ENCODE results near the gene S100A9. TPM values are rescaled to one million over a fixed set of nuclear protein-coding genes. Genes with fewer than 3 reads are reported as not detected.

S100A9 gene
- polyA plus RNA-seq, 4 donors: 57.0 to 509 (median 97.5) TPM

- DNase-seq (no peak), FAIRE-seq (no peak)
- no peaks in the 10 kb centered on the region for H3K36me3 ChIP-seq (ENCODE audit: control insufficient read depth in 3 of 3, insufficient read depth in 2 of 3, low read depth in 1 of 3, low read length in 3 of 3)
- no peak overlapping the region for H3K27ac ChIP-seq (ENCODE audit: low read depth in 1 of 3, low read length in 2 of 3)
- no peaks in the 10 kb centered on the region for H3K27me3 ChIP-seq (ENCODE audit: control insufficient read depth in 3 of 3, insufficient read depth in 3 of 3, low read length in 3 of 3)
- H3K4me1 ChIP-seq (ENCODE audit: control insufficient read depth in 3 of 3, insufficient read depth in 2 of 3, low read depth in 1 of 3, low read length in 2 of 3): no peaks in the 10 kb centered on the region
- H3K4me3 ChIP-seq (ENCODE audit: low read depth in 1 of 3, low read length in 3 of 3): no peak overlapping the region
- 56 to 60% (median 60%) methylated on average over 3 of the region's 3 CpGs for WGBS, 3 donors
- H3K9me3 ChIP-seq (ENCODE audit: control insufficient read depth in 2 of 2, insufficient read depth in 1 of 2, low read depth in 1 of 2, low read length in 1 of 2): no peaks in the 10 kb centered on the region
Observed at GRCh38 chr1:153392258-153392657, 34.6 kb downstream of the S100A9 start.

DNA sequence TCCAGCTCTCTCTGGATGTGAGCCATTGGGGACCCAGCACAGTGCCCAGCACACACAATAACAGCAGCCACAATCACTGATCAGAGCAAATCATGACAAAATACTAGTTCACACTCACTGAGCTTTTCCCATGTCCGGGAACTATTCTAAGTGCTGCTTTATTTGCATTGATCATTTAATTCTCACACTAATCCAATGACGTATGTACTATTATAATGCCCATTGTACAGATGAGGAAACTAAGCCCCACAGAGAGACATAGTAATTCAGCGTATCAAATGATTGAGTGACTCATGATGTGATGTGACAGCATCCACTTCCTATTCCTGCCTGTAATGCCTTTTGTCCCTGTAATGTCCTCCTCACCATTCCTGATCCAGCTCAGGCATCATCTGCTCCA, 35.2 kb downstream of the S100A9 start:
- DNase-seq (no peak), FAIRE-seq (no peak)
- Histone ChIP-seq H3K27ac (ENCODE audit: low read depth in 1 of 3, low read length in 2 of 3) (no peak overlapping the region), H3K9me3 (ENCODE audit: control insufficient read depth in 2 of 2, insufficient read depth in 1 of 2, low read depth in 1 of 2, low read length in 1 of 2) (no peaks in the 10 kb centered on the region), H3K4me3 (ENCODE audit: low read depth in 1 of 3, low read length in 3 of 3) (no peak overlapping the region), H3K27me3 (ENCODE audit: control insufficient read depth in 3 of 3, insufficient read depth in 3 of 3, low read length in 3 of 3) (no peaks in the 10 kb centered on the region), H3K36me3 (ENCODE audit: control insufficient read depth in 3 of 3, insufficient read depth in 2 of 3, low read depth in 1 of 3, low read length in 3 of 3) (no peaks in the 10 kb centered on the region), H3K4me1 (ENCODE audit: control insufficient read depth in 3 of 3, insufficient read depth in 2 of 3, low read depth in 1 of 3, low read length in 2 of 3) (no peaks in the 10 kb centered on the region)
- 80 to 86% (median 82%) methylated on average over 3 of the region's 3 CpGs for WGBS, 3 donors

DNA sequence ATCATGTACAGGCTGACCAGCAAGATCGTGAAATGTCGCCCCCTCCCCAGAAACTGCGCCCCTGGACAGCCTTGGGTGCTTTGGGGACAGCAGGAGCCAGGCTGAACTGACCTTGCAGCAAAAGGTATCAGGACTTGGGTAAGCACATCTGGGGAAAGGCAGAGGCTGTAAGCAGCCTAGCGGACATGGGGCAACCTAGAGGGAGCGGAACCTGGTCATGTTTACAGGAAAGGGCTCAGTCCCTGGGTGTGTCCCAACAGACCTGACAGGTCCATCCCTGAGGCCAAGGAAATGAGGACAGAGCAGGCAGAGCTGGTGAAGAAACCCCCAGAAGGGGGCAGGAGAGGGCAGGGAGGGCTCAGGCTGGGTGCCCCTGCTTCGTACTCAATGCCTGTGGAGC, 36.3 kb downstream of the S100A9 start:
- H3K27ac ChIP-seq (ENCODE audit: low read depth in 1 of 3, low read length in 2 of 3): no peak overlapping the region
- no peak overlapping the region for H3K4me3 ChIP-seq (ENCODE audit: low read depth in 1 of 3, low read length in 3 of 3)
- no peaks in the 10 kb centered on the region for H3K36me3 ChIP-seq (ENCODE audit: control insufficient read depth in 3 of 3, insufficient read depth in 2 of 3, low read depth in 1 of 3, low read length in 3 of 3)
- H3K27me3 ChIP-seq (ENCODE audit: control insufficient read depth in 3 of 3, insufficient read depth in 3 of 3, low read length in 3 of 3): no peaks in the 10 kb centered on the region
- no peaks in the 10 kb centered on the region for H3K9me3 ChIP-seq (ENCODE audit: control insufficient read depth in 2 of 2, insufficient read depth in 1 of 2, low read depth in 1 of 2, low read length in 1 of 2)
- 73 to 82% (median 76%) methylated on average over 6 of the region's 6 CpGs for WGBS, 3 donors
- no peak for DNase-seq
- no peak for FAIRE-seq
- H3K4me1 ChIP-seq (ENCODE audit: control insufficient read depth in 3 of 3, insufficient read depth in 2 of 3, low read depth in 1 of 3, low read length in 2 of 3): no peaks in the 10 kb centered on the region

DNA sequence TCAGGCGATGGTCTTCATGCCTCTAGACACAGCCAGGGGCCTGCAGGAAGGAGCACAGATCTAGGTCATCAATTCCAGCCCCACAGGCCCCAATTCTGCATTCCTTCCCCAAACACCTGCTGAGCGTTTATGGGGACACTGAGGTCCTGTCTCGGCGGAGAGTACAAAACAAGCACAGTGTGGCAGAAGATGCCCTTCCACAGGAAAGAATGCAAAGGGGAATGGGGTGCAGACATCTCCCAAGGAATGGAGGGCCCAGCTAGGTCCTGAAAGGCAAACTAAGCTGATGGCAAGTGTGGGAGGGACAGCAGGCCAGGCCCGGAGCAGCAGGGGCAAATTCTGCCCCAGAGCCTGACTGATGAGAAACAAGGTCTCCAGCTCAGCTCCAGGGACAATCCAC, 36.7 kb downstream of the S100A9 start:
- H3K36me3 ChIP-seq (ENCODE audit: control insufficient read depth in 3 of 3, insufficient read depth in 2 of 3, low read depth in 1 of 3, low read length in 3 of 3): no peaks in the 10 kb centered on the region
- FAIRE-seq (no peak), DNase-seq (no peak)
- H3K27ac ChIP-seq (ENCODE audit: low read depth in 1 of 3, low read length in 2 of 3): no peak overlapping the region
- H3K9me3 ChIP-seq (ENCODE audit: control insufficient read depth in 2 of 2, insufficient read depth in 1 of 2, low read depth in 1 of 2, low read length in 1 of 2): no peaks in the 10 kb centered on the region
- no peaks in the 10 kb centered on the region for H3K27me3 ChIP-seq (ENCODE audit: control insufficient read depth in 3 of 3, insufficient read depth in 3 of 3, low read length in 3 of 3)
- no peaks in the 10 kb centered on the region for H3K4me1 ChIP-seq (ENCODE audit: control insufficient read depth in 3 of 3, insufficient read depth in 2 of 3, low read depth in 1 of 3, low read length in 2 of 3)
- WGBS, 3 donors: 68 to 82% (median 74%) methylated on average over 5 of the region's 5 CpGs
- no peak overlapping the region for H3K4me3 ChIP-seq (ENCODE audit: low read depth in 1 of 3, low read length in 3 of 3)

DNA sequence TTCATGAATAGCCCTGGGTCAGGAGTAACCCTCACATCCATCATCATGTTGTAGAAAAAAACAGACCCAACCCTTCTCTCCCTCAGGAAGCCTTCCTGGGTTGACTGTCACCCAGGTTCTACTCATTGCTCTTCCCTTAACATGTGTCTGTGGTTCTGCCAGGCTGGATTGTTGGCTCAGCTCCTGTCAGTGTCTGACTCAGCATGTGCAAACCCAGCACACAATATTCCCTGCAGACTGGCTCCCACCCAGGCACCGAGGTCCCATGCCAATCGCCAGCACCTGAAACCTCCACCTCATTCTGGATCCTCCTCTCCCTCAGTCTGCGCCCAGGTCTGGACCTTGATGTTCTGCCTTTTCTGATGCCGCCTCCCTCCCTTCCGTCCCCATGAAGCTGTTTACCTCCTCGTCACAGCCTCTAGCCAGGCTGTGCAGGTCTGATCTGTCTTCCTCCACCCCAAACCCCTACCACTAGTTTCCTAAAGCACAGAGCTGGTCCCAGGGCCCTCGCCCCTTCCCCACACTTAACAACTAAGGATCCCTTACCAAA, 37.6 kb downstream of the S100A9 start:
- no peaks in the 10 kb centered on the region for H3K27me3 ChIP-seq (ENCODE audit: control insufficient read depth in 3 of 3, insufficient read depth in 3 of 3, low read length in 3 of 3)
- WGBS, 3 donors: 55 to 70% (median 65%) methylated on average over 7 of the region's 7 CpGs
- FAIRE-seq (no peak), DNase-seq (no peak)
- no peak overlapping the region for H3K27ac ChIP-seq (ENCODE audit: low read depth in 1 of 3, low read length in 2 of 3)
- H3K9me3 ChIP-seq (ENCODE audit: control insufficient read depth in 2 of 2, insufficient read depth in 1 of 2, low read depth in 1 of 2, low read length in 1 of 2): no peaks in the 10 kb centered on the region
- no peaks in the 10 kb centered on the region for H3K36me3 ChIP-seq (ENCODE audit: control insufficient read depth in 3 of 3, insufficient read depth in 2 of 3, low read depth in 1 of 3, low read length in 3 of 3)
- H3K4me1 ChIP-seq (ENCODE audit: control insufficient read depth in 3 of 3, insufficient read depth in 2 of 3, low read depth in 1 of 3, low read length in 2 of 3): no peaks in the 10 kb centered on the region
- H3K4me3 ChIP-seq (ENCODE audit: low read depth in 1 of 3, low read length in 3 of 3): no peak overlapping the region

DNA sequence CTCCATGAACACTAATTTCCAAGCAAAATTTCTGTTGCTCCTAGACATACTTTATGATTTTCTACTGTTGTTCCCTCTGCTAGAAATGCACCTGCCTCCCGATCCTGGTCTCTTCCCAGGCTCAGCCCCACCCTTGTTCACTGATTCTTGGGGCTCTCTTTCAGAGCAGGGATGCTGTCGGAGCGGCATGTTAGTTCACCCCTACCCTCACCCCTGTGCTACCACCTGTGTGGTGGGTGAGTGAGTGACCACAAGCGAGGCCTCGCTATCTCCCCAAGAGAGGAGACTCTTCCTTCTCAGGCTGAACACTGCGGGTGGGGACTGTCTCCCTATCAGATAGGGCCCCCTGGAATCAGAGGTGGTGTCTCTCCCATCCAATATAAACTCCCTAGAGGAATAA, 38.1 kb downstream of the S100A9 start:
- H3K9me3 ChIP-seq (ENCODE audit: control insufficient read depth in 2 of 2, insufficient read depth in 1 of 2, low read depth in 1 of 2, low read length in 1 of 2): no peaks in the 10 kb centered on the region
- H3K27me3 ChIP-seq (ENCODE audit: control insufficient read depth in 3 of 3, insufficient read depth in 3 of 3, low read length in 3 of 3): no peaks in the 10 kb centered on the region
- DNase-seq (no peak), FAIRE-seq (no peak)
- H3K4me3 ChIP-seq (ENCODE audit: low read depth in 1 of 3, low read length in 3 of 3): no peak overlapping the region
- 64 to 77% (median 74%) methylated on average over 6 of the region's 6 CpGs for WGBS, 3 donors
- H3K4me1 ChIP-seq (ENCODE audit: control insufficient read depth in 3 of 3, insufficient read depth in 2 of 3, low read depth in 1 of 3, low read length in 2 of 3): no peaks in the 10 kb centered on the region
- H3K27ac ChIP-seq (ENCODE audit: low read depth in 1 of 3, low read length in 2 of 3): no peak overlapping the region
- H3K36me3 ChIP-seq (ENCODE audit: control insufficient read depth in 3 of 3, insufficient read depth in 2 of 3, low read depth in 1 of 3, low read length in 3 of 3): no peaks in the 10 kb centered on the region

- DNase-seq (no peak), FAIRE-seq (no peak)
- no peaks in the 10 kb centered on the region for H3K9me3 ChIP-seq (ENCODE audit: control insufficient read depth in 2 of 2, insufficient read depth in 1 of 2, low read depth in 1 of 2, low read length in 1 of 2)
- H3K36me3 ChIP-seq (ENCODE audit: control insufficient read depth in 3 of 3, insufficient read depth in 2 of 3, low read depth in 1 of 3, low read length in 3 of 3): no peaks in the 10 kb centered on the region
- no peak overlapping the region for H3K4me3 ChIP-seq (ENCODE audit: low read depth in 1 of 3, low read length in 3 of 3)
- no peaks in the 10 kb centered on the region for H3K4me1 ChIP-seq (ENCODE audit: control insufficient read depth in 3 of 3, insufficient read depth in 2 of 3, low read depth in 1 of 3, low read length in 2 of 3)
- H3K27ac ChIP-seq (ENCODE audit: low read depth in 1 of 3, low read length in 2 of 3): no peak overlapping the region
- 74 to 81% (median 78%) methylated on average over 6 of the region's 6 CpGs for WGBS, 3 donors
- H3K27me3 ChIP-seq (ENCODE audit: control insufficient read depth in 3 of 3, insufficient read depth in 3 of 3, low read length in 3 of 3): no peaks in the 10 kb centered on the region
Observed at GRCh38 chr1:153396461-153396860, 38.8 kb downstream of the S100A9 start.

- no peak overlapping the region for H3K4me3 ChIP-seq (ENCODE audit: low read depth in 1 of 3, low read length in 3 of 3)
- H3K27me3 ChIP-seq (ENCODE audit: control insufficient read depth in 3 of 3, insufficient read depth in 3 of 3, low read length in 3 of 3): no peaks in the 10 kb centered on the region
- no peak overlapping the region for H3K27ac ChIP-seq (ENCODE audit: low read depth in 1 of 3, low read length in 2 of 3)
- no peaks in the 10 kb centered on the region for H3K9me3 ChIP-seq (ENCODE audit: control insufficient read depth in 2 of 2, insufficient read depth in 1 of 2, low read depth in 1 of 2, low read length in 1 of 2)
- FAIRE-seq (no peak), DNase-seq (no peak)
- no peaks in the 10 kb centered on the region for H3K4me1 ChIP-seq (ENCODE audit: control insufficient read depth in 3 of 3, insufficient read depth in 2 of 3, low read depth in 1 of 3, low read length in 2 of 3)
- H3K36me3 ChIP-seq (ENCODE audit: control insufficient read depth in 3 of 3, insufficient read depth in 2 of 3, low read depth in 1 of 3, low read length in 3 of 3): no peaks in the 10 kb centered on the region
- WGBS, 3 donors: 73 to 85% (median 84%) methylated on average over 19 of the region's 19 CpGs
Observed at GRCh38 chr1:153397051-153397923, 39.6 kb downstream of the S100A9 start.

Measured in small intestine (tissue), 7 donors.